SU-DHL-6 (cell line): ENCODE data around the gene THUMPD2.

Experiments
- H2AFZ ChIP-seq: fragments of 200-600 bp; sonication (generic); 2 replicates; pipeline ENCODE4 v1.6.1; 2014; ENCODE audit warnings: low read depth, mild to moderate bottlenecking, moderate library complexity, mixed read lengths, antibody characterized with exemption, low read length; ENCODE audit not compliant: severe bottlenecking
- H3F3A ChIP-seq: fragments of 200-600 bp; shearing (Covaris generic); 2 replicates; pipeline ENCODE4 v1.6.0; 2016; ENCODE audit warnings: antibody characterized with exemption, mild to moderate bottlenecking; ENCODE audit not compliant: insufficient read depth
- H3K27ac ChIP-seq: fragments of 200-600 bp; sonication (generic); 2 replicates; pipeline ENCODE4 v1.5.1; 2016; ENCODE audit warnings: low read depth, mild to moderate bottlenecking, low read length, moderate library complexity, mixed read lengths
- H3K27me3 ChIP-seq: fragments of 200-600 bp; sonication (generic), shearing (Covaris generic); 2 replicates; pipeline ENCODE4 v1.6.0; 2014; ENCODE audit warnings: mild to moderate bottlenecking, low read length
- H3K36me3 ChIP-seq: fragments of 200-600 bp; sonication (generic); 2 replicates; pipeline ENCODE4 v1.6.1; 2014; ENCODE audit warnings: mild to moderate bottlenecking, low read length, mixed read lengths
- H3K4me2 ChIP-seq: fragments of 300-600, 200-600 bp; shearing (Covaris generic), sonication (generic); 2 replicates; pipeline ENCODE4 v1.6.0; 2014; ENCODE audit warnings: low read length, low read depth, mild to moderate bottlenecking; ENCODE audit not compliant: poor library complexity, severe bottlenecking
- H3K4me3 ChIP-seq: fragments of 200-600 bp; sonication (generic); 2 replicates; pipeline ENCODE4 v1.5.1; 2014; ENCODE audit warnings: antibody characterized with exemption, low read length, mild to moderate bottlenecking, mixed read lengths; ENCODE audit not compliant: insufficient read depth, poor library complexity, severe bottlenecking
- H3K79me2 ChIP-seq: fragments of 200-600 bp; sonication (generic); 2 replicates; pipeline ENCODE4 v1.6.1; 2014; ENCODE audit warnings: mild to moderate bottlenecking, low read length, moderate library complexity; ENCODE audit not compliant: insufficient read depth
- H3K9ac ChIP-seq: fragments of 200-600 bp; sonication (generic); 2 replicates; pipeline ENCODE4 v1.7.0; 2014; ENCODE audit warnings: mild to moderate bottlenecking, low read length
- H3K9me2 ChIP-seq: fragments of 200-600 bp; sonication (generic); replicated peaks from 2 replicates; pipeline ENCODE4 v1.6.1; 2014; ENCODE audit warnings: low read length; ENCODE audit not compliant: insufficient read depth
- H3K9me3 ChIP-seq: fragments of 200-600 bp; sonication (generic); 2 replicates; pipeline ENCODE4 v1.6.1; 2014; ENCODE audit warnings: low read length, mixed read lengths; ENCODE audit not compliant: insufficient read depth
- H4K20me1 ChIP-seq: fragments of 200-600 bp; sonication (generic); 2 replicates; pipeline ENCODE4 v1.6.1; 2014; ENCODE audit warnings: low read depth, mild to moderate bottlenecking, antibody characterized with exemption, low read length, moderate library complexity, mixed read lengths
- CTCF ChIP-seq: fragments of 200-600 bp; sonication (generic); IDR thresholded peaks from one replicate; pipeline ENCODE4 v1.5.1; 2017; ENCODE audit warnings: antibody characterized with exemption, mild to moderate bottlenecking, low read length, moderate library complexity; ENCODE audit not compliant: insufficient read depth, poor library complexity, severe bottlenecking
- EZH2phosphoT487 ChIP-seq: fragments of 200-600 bp; sonication (generic), shearing (Covaris generic); conservative IDR thresholded peaks from 2 replicates; pipeline ENCODE4 v1.6.1; 2018; ENCODE audit warnings: mild to moderate bottlenecking, antibody characterized with exemption, low read length, moderate library complexity, mixed read lengths

THUMPD2 gene

GRCh38 chr2:39735648-39736047 is 43.4 kb downstream of the THUMPD2 start:
- Histone ChIP-seq H3K9me3 (no peaks in the 10 kb centered on the region), H2AFZ (no peak overlapping the region), H3K27me3 (no peaks in the 10 kb centered on the region), H3K27ac (no peak overlapping the region), H3K79me2 (no peaks in the 10 kb centered on the region), H3F3A (no peaks in the 10 kb centered on the region), H4K20me1 (no peaks in the 10 kb centered on the region; the same call in 1 of the 2 replicates), H3K4me3 (no peak overlapping the region), H3K9me2 (no peaks in the 10 kb centered on the region), H3K4me2 (no peak overlapping the region), H3K9ac (no peak overlapping the region), H3K36me3 (peaks cover 12% of the 10 kb centered on the region; the same call in 1 of the 2 replicates)
- no peak for TF ChIP-seq CTCF
- TF ChIP-seq EZH2phosphoT487 = no peak

- TF ChIP-seq EZH2phosphoT487 (no peak), CTCF (no peak)
- Histone ChIP-seq H3K9me3 (no peaks in the 10 kb centered on the region), H3K79me2 (no peaks in the 10 kb centered on the region), H3K4me2 (no peak overlapping the region), H3K27ac (no peak overlapping the region), H3K4me3 (no peak overlapping the region), H3K36me3 (peaks cover 5% of the 10 kb centered on the region; the same call in 1 of the 2 replicates), H3F3A (no peaks in the 10 kb centered on the region), H3K27me3 (no peaks in the 10 kb centered on the region), H3K9me2 (no peaks in the 10 kb centered on the region), H4K20me1 (no peaks in the 10 kb centered on the region; the same call in 1 of the 2 replicates), H3K9ac (no peak overlapping the region), H2AFZ (no peak overlapping the region)
Measured at GRCh38 chr2:39734445-39734844, 44.6 kb downstream of the THUMPD2 start.

- Histone ChIP-seq H2AFZ (no peak overlapping the region), H3K36me3 (peaks cover 5% of the 10 kb centered on the region; the same call in 1 of the 2 replicates), H3K27ac (no peak overlapping the region)
Measured at GRCh38 chr2:39733070-39733674, 45.9 kb downstream of the THUMPD2 start.

More at GRCh38 chr2:39733070-39733674, 45.9 kb downstream of the THUMPD2 start:
- Histone ChIP-seq H3K27me3 (no peaks in the 10 kb centered on the region), H3K9me3 (no peaks in the 10 kb centered on the region), H3K9ac (no peak overlapping the region), H3K4me3 (no peak overlapping the region), H3K4me2 (no peak overlapping the region), H3K79me2 (no peaks in the 10 kb centered on the region), H3K9me2 (no peaks in the 10 kb centered on the region), H3F3A (no peaks in the 10 kb centered on the region), H4K20me1 (no peaks in the 10 kb centered on the region; the same call in 1 of the 2 replicates)
- TF ChIP-seq CTCF (no peak), EZH2phosphoT487 (no peak)
